B cell (primary cell): ENCODE results near the gene FRG2B. TPM values are rescaled to one million over a fixed set of nuclear protein-coding genes. Genes with fewer than 3 reads are reported as not detected.
"Not testable (repeated sequence)": the region's sequence is repeated elsewhere in the genome, so short reads cannot be mapped to it uniquely, and the experiment has no call there.

Experiments used
- ATAC-seq: fragments of 200-7000 bp; cut with Tn5 transposase; one replicate; pipeline ENCODE4 v1.10.0; 2021; ENCODE audit warnings: low read depth, mild to moderate bottlenecking, moderate number of reproducible peaks, moderate library complexity
- CTCF ChIA-PET: fragments of 350-600 bp; sonication (Branson Sonifier 250); formaldehyde crosslinking; loops from one replicate; lab custom pipeline; 2021; ENCODE audit warnings: antibody characterized with exemption, inconsistent platforms; lab: Charles Lee
- POLR2A ChIA-PET: fragments of 350-600 bp; sonication (Branson Sonifier 250); formaldehyde crosslinking; loops from one replicate; lab custom pipeline; 2021; ENCODE audit warnings: antibody characterized with exemption; lab: Charles Lee
- DNase-seq: peaks from one replicate; pipeline ENCODE4 v3.0.0; 2013
- H2AFZ ChIP-seq: 2 replicates; pipeline ENCODE4 v1.6.1; 2012; ENCODE audit warnings: mild to moderate bottlenecking, low read depth, low read length; ENCODE audit not compliant: insufficient read depth, poor library complexity, severe bottlenecking
- H3K27ac ChIP-seq, 2 donors: 1 replicate in 1 of 2; 2 replicates in 1 of 2; pipeline ENCODE4 v1.5.1; 2012 to 2013; ENCODE audit warnings: low read length in 2 of 2, mild to moderate bottlenecking in 2 of 2, moderate library complexity in 1 of 2
- H3K27me3 ChIP-seq, 4 experiments: fragments of 200-600 bp in 1 of 4; sonication (generic) in 1 of 4; replicated peaks in 1 of 4; 1 replicate in 2 of 4; 2 replicates in 2 of 4; pipeline versions ENCODE4 v1.6.1 to v1.7.0; 2013 to 2016; ENCODE audit warnings: low read length in 3 of 4, mild to moderate bottlenecking in 2 of 4, mixed read lengths in 1 of 4, moderate library complexity in 1 of 4; ENCODE audit not compliant: insufficient read depth in 4 of 4, control insufficient read depth in 3 of 4; ENCODE audit errors: control extremely low read depth in 1 of 4
- H3K36me3 ChIP-seq, 2 experiments: replicated peaks in 1 of 2; 1 replicate in 1 of 2; 2 replicates in 1 of 2; pipeline versions ENCODE4 v1.6.1 to v1.7.1; 2013; ENCODE audit warnings: low read length in 1 of 2; ENCODE audit not compliant: insufficient read depth in 2 of 2, control insufficient read depth in 1 of 2; ENCODE audit errors: control extremely low read depth in 1 of 2, extremely low read depth in 1 of 2
- H3K4me1 ChIP-seq, 2 donors: fragments of 200-600 bp in 1 of 2; sonication (generic) in 1 of 2; 1 replicate in 1 of 2; 2 replicates in 1 of 2; pipeline versions ENCODE4 v1.5.1 to v1.6.1; 2013 to 2017; ENCODE audit warnings: low read length in 2 of 2; ENCODE audit not compliant: control insufficient read depth in 2 of 2, insufficient read depth in 2 of 2
- H3K4me2 ChIP-seq: replicated peaks from 2 replicates; pipeline ENCODE3; 2012; ENCODE audit warnings: mild to moderate bottlenecking, low read depth, low read length; ENCODE audit not compliant: poor library complexity, severe bottlenecking
- H3K4me3 ChIP-seq, 5 experiments: fragments of 200-600 bp in 1 of 5; sonication (generic) in 1 of 5; 1 replicate in 3 of 5; 2 replicates in 2 of 5; pipeline versions ENCODE4 v1.5.1 to v1.7.0; 2011 to 2016; ENCODE audit warnings: low read length in 4 of 5, mild to moderate bottlenecking in 4 of 5, low read depth in 2 of 5, control low read depth in 1 of 5, moderate library complexity in 1 of 5; ENCODE audit not compliant: insufficient read depth in 1 of 5; ENCODE audit errors: control extremely low read depth in 1 of 5, extremely low read depth in 1 of 5
- H3K79me2 ChIP-seq: fragments of 200-600 bp; sonication (generic); one replicate; pipeline ENCODE4 v1.6.0; 2016; ENCODE audit warnings: low read length; ENCODE audit not compliant: control insufficient read depth, insufficient read depth
- H3K9ac ChIP-seq: fragments of 200-600 bp; sonication (generic); 2 replicates; pipeline ENCODE4 v1.6.1; 2017; ENCODE audit warnings: mild to moderate bottlenecking, low read length, moderate library complexity
- H3K9me3 ChIP-seq, 3 donors: one replicate each; pipeline versions ENCODE4 v1.6.1 to v1.7.1; 2013; ENCODE audit warnings: low read length in 2 of 3; ENCODE audit not compliant: control insufficient read depth in 2 of 3, insufficient read depth in 1 of 3; ENCODE audit errors: control extremely low read depth in 1 of 3
- H4K20me1 ChIP-seq: 2 replicates; pipeline ENCODE4 v1.6.0; 2012; ENCODE audit warnings: mild to moderate bottlenecking, low read length; ENCODE audit not compliant: insufficient read depth, control insufficient read depth, poor library complexity, severe bottlenecking
- H3K27ac Mint-ChIP-seq: one replicate; pipeline ENCODE4 v1.8.0; 2021; ENCODE audit warnings: mixed read lengths
- H3K27me3 Mint-ChIP-seq: one replicate; pipeline ENCODE4 v1.8.0; 2021; ENCODE audit warnings: mixed read lengths
- H3K4me1 Mint-ChIP-seq: one replicate; pipeline ENCODE4 v1.8.0; 2021; ENCODE audit warnings: mixed read lengths
- H3K4me3 Mint-ChIP-seq: one replicate; pipeline ENCODE4 v1.8.0; 2021; ENCODE audit warnings: mixed read lengths
- H3K9me3 Mint-ChIP-seq: one replicate; pipeline ENCODE4 v1.8.0; 2022; ENCODE audit warnings: mixed read lengths; ENCODE audit not compliant: insufficient read depth
- WGBS: methylation state at CpG from one replicate; pipeline ENCODE4 v1.1.5; 2013; ENCODE audit warnings: missing lambda C conversion rate; ENCODE audit not compliant: insufficient coverage; 5-methylcytosine and 5-hydroxymethylcytosine counted together
- intact Hi-C: fragments of 100-400 bp; cut with micrococcal nuclease; formaldehyde crosslinking; loops from one replicate; pipeline ENCODE4 v1.10.0; 2022
- polyA minus RNA-seq: library from RNA; depleted of rRNA, polyadenylated mRNA; stranded (reverse); fragments of >200 nt; gene quantifications from 2 replicates; pipeline ENCODE4 v1.2.3, GENCODE V29; 2012
- polyA plus RNA-seq: library from polyadenylated mRNA; depleted of rRNA; stranded (reverse); fragments of >200 nt; gene quantifications from 2 replicates; pipeline ENCODE4 v1.2.3, GENCODE V29; 2012
- total RNA-seq, 2 donors: library from RNA; stranded (reverse); fragments of 120-200 nt in 1 of 2; gene quantifications; 1 replicate in 1 of 2; 2 replicates in 1 of 2; pipeline versions ENCODE4 v1.2.3 to v1.2.4, GENCODE V29; 2013 to 2022

FRG2B gene
- total RNA-seq: not detected in 2 replicates
- not detected for total RNA-seq (2013)
- not detected in 2 replicates for polyA plus RNA-seq
- polyA minus RNA-seq: not detected in 2 replicates

DNA sequence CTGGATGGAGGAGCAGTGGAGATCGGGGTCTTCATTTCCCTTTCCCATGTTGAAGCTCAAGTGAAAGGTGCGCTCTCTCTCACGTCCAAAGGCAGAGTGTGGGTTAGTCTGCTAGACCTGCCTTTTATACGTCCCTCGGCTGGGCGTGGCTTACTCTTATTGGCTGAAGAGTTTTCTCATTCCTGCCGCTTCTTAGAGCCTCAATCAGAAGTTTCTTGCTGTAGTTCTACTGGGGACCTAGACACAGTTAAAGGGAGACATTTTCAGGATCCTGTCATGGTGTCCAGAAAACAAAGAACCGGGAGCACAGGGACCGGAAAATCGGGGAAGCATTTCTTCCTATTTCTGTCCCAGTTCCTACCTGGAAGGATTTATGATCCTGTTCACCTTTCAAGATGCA lies at the start of gene FRG2B:
FRG2B (minus strand) TSS at position 101 of the 400 bp plus-strand sequence; CDS start at position 48, 53 bp downstream.
- H3K4me1 Mint-ChIP-seq, ATAC-seq, H3K9me3 ChIP-seq, H3K4me1 ChIP-seq, H2AFZ ChIP-seq, H3K27me3 Mint-ChIP-seq, H3K27me3 ChIP-seq, H4K20me1 ChIP-seq, intact Hi-C loops, H3K4me2 ChIP-seq, H3K79me2 ChIP-seq, CTCF ChIA-PET, H3K36me3 ChIP-seq, H3K27ac ChIP-seq, DNase-seq, H3K4me3 Mint-ChIP-seq, H3K9ac ChIP-seq, H3K9me3 Mint-ChIP-seq, H3K27ac Mint-ChIP-seq, H3K4me3 ChIP-seq, POLR2A ChIA-PET: not testable (repeated sequence)
- WGBS: no CpG with 5 or more reads among the region's 10 CpGs

GRCh38 chr10:133667446-133667845 lies 40.9 kb upstream of the FRG2B start:
- CTCF ChIA-PET, H3K4me2 ChIP-seq, H3K27me3 ChIP-seq, H3K4me1 Mint-ChIP-seq, H4K20me1 ChIP-seq, POLR2A ChIA-PET, H3K27me3 Mint-ChIP-seq, ATAC-seq, H3K9ac ChIP-seq, H3K4me1 ChIP-seq, intact Hi-C loops, H3K79me2 ChIP-seq, H3K9me3 Mint-ChIP-seq, H3K4me3 Mint-ChIP-seq, H2AFZ ChIP-seq, H3K4me3 ChIP-seq, DNase-seq, H3K27ac Mint-ChIP-seq, H3K36me3 ChIP-seq, H3K9me3 ChIP-seq, H3K27ac ChIP-seq: not testable (repeated sequence)
- no CpG with 5 or more reads among the region's 40 CpGs for WGBS

GRCh38 chr10:133663544-133664160 lies 37.1 kb upstream of the FRG2B start:
- H3K27ac ChIP-seq, H3K4me1 Mint-ChIP-seq, H3K4me3 Mint-ChIP-seq, H3K36me3 ChIP-seq, H3K27me3 ChIP-seq, H3K9ac ChIP-seq, H3K4me2 ChIP-seq, H2AFZ ChIP-seq, H3K4me1 ChIP-seq, ATAC-seq, H3K9me3 ChIP-seq, H3K79me2 ChIP-seq, H3K4me3 ChIP-seq, H4K20me1 ChIP-seq, CTCF ChIA-PET, H3K9me3 Mint-ChIP-seq, H3K27ac Mint-ChIP-seq, intact Hi-C loops, POLR2A ChIA-PET, DNase-seq, H3K27me3 Mint-ChIP-seq: not testable (repeated sequence)
- WGBS: 66% methylated on average over 3 of the region's 4 CpGs

- H3K9me3 ChIP-seq, H3K27ac Mint-ChIP-seq, H4K20me1 ChIP-seq, H3K9ac ChIP-seq, ATAC-seq, H3K27me3 ChIP-seq, H3K36me3 ChIP-seq, H3K27ac ChIP-seq, H2AFZ ChIP-seq, H3K79me2 ChIP-seq, DNase-seq, H3K4me1 Mint-ChIP-seq, H3K9me3 Mint-ChIP-seq, H3K4me1 ChIP-seq, intact Hi-C loops, H3K4me3 Mint-ChIP-seq, H3K27me3 Mint-ChIP-seq, H3K4me2 ChIP-seq, H3K4me3 ChIP-seq, POLR2A ChIA-PET, CTCF ChIA-PET: not testable (repeated sequence)
- no CpG with 5 or more reads among the region's 2 CpGs for WGBS
These were observed 34.5 kb upstream of the FRG2B start for GRCh38 chr10:133661122-133661521.
